GM21723 (cell line): Measurements from ENCODE around the gene STARD9.
"Not testable (repeated sequence)": the region's sequence is repeated elsewhere in the genome, so short reads cannot be mapped to it uniquely, and the experiment has no call there.

ENCODE experiments used
- ATAC-seq: cut with Tn5 transposase; IDR thresholded peaks from one replicate; pipeline ENCODE4 v1.9.1; 2021; ENCODE audit warnings: mild to moderate bottlenecking, moderate library complexity; ENCODE audit not compliant: unreplicated experiment

Gene STARD9

DNA sequence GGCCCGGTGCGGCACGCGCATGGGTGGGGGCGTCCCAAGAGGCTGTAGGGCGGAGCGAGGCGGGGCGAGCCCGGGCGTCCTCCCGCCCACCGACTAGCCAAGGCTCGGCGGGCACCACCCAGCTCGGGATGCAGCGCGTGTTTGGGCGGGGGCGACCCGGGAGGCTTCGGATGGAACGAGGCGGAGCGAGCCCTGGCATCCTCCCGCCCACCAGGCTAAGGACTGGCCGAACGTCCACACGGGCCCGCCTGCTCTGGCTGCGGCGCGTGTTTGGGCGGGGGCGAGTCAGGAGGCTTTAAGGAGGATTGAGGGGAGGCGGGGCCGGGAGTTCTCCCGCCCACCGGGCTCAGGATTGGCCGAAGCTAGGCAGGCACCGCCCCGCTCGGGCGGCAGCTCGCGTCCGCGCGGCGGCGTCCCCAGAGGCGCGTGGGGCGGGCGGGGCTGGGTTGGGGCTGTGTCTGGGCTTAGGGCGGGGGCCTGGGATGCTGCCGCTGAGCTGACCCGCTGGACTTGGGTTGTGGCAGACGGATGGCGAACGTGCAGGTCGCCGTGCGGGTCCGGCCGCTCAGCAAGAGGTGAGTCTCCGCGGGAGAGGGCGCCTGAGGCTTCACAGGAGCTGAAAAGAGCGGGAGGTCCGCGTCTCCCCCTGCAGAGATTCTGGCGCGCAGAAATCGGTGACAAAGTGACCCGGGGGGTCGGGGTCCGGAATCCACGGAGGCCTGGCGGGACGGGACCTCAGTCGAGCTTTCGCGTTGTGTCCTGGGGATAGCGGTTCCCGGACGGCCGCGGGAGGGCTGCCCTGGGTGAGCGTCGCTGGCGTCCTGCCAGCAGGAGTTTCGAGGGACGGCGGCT lies at the start of gene STARD9:
Gene STARD9, plus strand, starts transcription at position 419 of the 852 bp plus-strand sequence. Its CDS starts 110 bp downstream, at position 529.
- peak; percentile 87 for ATAC-seq

DNA sequence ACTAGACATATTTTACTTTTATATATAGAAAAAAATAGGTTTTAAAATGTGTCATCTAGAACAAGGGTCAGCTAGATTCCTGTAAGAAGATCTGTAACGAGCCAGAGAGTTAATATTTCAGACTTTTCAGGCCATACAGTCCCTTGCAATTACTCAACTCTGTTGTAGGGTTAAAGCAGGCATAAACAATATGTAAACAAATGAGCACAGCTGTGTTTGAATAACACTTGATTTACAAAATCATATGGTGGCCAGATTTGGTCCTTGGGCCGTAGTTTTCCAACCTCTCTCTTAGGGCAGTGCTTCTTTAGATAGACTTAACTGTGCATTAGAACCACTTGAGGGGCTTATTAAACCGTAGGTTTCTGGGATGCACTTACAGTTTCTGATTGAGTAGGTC lies 46.4 kb upstream of the STARD9 start:
- ATAC-seq, result no peak

DNA sequence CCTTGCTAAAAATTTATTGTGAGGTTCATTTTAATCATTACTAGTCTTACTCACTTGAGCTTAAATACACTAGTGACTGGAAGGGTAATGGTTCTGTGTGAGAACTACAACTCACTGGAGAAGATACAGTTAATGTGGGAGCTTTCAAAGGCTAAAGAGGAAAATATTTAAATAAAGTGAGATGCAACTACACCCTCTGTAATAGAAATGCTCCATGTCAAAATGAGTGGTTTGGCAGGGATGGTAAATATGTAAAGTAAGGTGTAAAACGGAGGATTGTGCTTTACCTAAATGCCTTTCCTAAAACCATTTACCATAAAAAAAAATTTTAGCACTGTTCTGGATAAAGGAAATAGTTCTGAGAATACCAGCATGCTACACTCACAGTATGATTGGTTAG lies 42.2 kb upstream of the STARD9 start:
- ATAC-seq, result no peak

DNA sequence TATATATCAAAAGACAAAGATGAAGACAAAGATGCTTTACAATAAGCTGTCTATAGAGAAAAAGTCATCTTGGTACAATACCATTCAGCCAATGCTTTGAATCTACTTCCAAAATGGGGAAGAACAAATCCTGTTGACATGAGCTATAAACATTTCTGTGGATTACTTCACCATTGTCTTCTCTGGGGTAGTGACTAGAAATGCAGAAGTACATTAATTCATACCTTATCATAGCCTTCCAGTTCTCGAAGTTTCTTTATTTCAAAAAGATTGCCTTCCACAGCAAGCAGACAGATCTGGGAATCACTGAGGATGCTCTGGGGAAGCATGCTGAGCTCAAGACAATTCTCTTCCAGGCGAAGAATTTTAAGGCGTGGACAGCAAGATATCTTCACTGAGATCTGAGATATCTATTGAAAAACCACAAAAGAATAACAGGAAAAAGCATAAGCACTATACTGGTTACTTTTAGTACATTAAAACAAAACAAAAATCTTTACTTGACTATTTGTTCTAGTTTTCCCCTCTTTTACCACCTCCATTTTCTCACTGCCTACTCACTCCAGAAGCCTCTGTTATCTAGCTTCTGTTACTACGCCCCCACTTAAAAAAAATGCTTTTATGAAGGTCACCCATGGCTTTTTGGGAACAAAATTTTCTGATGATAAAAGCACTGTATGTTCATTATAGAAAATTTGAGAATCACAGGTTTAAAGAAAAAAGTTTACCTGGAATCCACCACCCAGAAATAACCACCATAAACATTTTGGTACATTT lies 30.4 kb upstream of the STARD9 start:
- ATAC-seq, result no peak

DNA sequence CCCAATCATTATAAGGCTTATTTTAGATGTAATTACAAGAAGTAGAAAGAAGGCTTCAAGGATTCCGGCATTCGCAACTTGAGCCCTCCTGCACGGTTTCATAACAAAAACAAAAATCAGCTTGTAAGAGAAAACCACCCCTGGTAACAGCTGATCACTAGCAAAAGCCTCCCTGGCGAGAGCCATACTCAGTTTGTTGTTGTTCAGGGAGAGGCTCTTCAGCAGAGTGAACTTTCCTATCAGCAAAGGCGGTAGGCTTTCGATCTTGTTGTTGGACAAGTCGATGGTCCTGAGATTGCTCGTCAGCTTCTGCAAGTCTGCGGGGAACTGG lies 27.5 kb upstream of the STARD9 start:
- no peak for ATAC-seq

DNA sequence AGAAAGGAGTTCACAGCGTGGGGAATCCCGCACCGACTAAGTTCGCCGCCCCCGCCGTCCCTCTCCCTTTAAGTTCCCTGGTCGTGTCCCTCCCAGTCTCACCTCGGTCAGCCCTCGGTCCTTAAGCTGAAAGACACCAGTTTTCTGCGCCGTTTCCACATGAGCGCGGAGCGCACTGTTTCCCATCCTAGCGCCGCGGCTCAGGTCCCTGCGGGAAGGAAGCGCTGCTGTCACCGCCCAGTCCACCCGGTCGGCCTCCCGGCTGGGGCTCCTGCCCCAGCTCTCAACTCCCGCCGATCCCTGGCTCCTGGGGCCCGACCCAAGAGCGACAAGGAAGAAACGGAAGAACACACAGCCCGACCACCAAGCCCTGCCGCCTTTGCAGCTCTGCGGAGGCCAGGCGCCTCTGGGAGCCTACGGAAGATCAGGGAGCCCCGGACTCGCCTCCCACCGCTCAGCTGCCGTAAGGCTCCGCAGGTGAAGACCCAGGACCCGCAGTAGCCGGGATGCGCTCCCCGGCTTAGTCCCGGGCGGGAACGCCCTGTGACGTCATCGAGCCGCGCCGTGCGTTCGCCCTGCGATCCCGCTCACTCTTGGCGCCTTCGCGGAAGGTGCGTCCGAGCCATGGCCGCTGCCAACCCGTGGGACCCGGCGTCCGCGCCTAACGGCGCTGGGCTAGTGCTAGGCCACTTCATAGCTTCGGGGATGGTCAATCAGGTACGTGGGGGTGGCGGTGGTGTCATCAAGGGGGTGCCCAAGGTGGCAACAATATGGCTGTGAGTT lies 27.0 kb upstream of the STARD9 start, which contains the start of the genes HAUS2 and LRRC57:
Gene HAUS2, plus strand, starts transcription at position 590 of the 783 bp plus-strand sequence. Its CDS starts 35 bp downstream, at position 625.
Gene LRRC57, minus strand, starts transcription at position 545 of the 783 bp plus-strand sequence. Its CDS starts 359 bp downstream, at position 186.
- ATAC-seq, result peak; percentile 75

DNA sequence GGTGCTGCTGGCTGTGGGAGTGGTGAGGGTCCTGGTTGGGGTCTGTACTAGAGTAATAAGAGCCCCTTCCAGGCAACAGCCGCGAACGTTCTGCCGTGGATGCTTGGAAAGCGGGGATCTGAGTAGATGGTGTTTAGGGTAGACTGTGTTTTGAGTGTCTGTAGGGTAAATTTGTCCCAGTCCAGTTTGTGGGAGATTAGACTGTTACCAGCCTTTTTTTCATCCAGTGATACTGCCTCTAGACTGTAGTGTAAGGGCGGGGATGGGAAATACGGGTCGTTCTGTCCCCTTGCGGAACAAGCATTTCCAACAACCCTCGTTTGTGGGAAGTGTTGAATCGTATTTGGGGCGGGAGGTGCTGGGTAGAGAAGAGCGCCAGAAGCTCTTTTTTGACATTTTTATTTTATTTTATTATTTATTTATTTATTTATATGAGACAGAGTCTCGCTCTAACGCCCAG lies 26.3 kb upstream of the STARD9 start:
- peak; percentile 15 for ATAC-seq

DNA sequence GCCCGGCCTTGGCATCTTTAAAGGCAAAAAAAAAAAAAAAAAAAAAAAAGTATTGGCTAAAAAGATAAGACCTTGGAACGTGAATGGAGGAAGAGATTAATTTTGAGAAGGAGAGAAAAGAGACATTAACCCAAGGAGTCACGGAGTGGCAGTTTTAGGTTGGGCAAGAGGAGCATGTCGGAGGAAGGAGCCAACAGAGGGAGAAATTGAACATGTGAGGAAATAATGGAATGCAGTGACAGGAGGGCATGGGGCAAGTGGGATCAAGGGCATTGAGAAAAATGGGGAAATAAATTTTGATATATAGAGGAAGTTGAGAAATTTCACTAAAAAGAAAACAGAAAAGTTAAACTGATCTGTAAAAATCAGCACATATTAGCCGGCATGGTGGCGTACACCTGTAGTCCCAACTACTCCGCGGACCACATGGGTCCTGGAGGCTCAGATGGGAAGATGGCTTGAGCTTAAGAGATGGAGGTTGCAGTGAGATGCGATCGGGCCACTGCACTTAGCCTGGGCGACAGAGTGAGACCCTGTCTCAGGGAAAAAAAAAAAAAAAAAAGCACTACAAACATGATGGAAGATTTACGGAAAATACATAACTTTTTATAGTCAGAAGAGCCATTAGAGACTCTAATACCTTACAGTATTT lies 25.5 kb upstream of the STARD9 start:
- ATAC-seq, result no peak

DNA sequence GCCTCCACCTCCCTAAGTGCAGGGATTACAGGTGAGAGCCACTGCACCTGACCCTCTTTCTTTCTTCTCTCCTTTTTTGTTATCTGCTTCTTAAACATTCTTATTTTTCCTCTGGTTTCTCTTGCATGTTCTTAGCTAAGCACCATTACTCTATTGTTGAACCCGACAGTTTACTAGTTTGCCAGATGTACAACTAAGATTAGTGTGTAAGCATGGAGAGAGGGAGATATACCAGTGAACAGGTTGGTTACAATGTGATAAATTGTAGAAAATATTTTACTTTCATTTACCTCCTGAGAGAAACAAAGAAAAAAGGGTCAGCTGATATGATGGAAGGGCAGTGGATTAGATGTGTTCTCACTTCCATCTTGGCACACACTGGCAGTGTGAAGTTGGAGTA lies 21.9 kb upstream of the STARD9 start:
- no peak for ATAC-seq

DNA sequence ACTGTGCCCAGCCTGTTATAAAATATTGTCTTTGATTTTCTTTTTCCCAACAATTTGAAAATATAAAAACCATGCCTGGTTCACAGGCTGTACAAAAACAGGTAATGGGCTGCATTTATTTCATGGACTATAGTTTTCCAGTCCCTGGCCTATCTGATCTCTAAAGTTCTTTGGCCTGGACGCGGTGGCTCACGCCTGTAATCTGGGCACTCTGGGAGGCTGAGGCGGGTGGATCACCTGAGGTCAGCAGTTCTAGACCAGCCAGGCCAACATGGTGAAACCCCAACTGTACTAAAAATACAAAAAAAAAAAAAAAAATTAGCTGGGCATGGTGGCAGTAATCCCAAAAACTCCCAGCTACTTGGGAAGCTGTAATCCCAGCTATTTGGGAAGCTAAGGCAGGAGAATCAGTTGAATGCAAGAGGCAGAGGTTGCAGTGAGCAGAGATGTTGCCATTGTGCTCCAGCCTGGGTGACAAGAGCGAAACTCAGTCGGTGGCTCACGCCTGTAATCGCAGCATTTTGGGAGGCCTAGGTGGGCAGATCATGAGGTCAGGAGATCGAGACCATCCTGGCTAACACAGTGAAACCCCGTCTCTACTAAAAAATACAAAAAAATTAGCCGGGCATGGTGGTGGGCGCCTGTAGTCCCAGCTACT lies 18.7 kb upstream of the STARD9 start:
- ATAC-seq, result not testable (repeated sequence)

DNA sequence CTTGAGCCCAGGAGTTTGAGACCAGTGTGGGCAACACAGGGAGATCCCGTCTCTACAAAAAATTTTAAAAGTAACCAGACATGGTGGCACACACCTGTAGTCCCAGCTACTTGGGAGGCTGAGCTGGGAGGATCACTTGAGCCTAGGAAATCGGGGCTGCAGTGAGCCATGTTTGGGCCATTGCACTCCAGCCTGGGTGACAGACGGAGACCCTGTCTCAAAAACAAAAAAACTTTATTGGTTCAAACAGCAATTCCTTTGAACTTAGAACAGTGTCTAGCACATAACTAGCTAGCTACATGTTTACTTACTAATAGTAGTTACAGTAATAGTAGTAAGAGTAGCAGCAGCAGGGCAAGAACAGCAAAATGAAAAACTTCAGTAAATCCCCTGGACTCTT lies 16.7 kb upstream of the STARD9 start:
- ATAC-seq, result no peak

DNA sequence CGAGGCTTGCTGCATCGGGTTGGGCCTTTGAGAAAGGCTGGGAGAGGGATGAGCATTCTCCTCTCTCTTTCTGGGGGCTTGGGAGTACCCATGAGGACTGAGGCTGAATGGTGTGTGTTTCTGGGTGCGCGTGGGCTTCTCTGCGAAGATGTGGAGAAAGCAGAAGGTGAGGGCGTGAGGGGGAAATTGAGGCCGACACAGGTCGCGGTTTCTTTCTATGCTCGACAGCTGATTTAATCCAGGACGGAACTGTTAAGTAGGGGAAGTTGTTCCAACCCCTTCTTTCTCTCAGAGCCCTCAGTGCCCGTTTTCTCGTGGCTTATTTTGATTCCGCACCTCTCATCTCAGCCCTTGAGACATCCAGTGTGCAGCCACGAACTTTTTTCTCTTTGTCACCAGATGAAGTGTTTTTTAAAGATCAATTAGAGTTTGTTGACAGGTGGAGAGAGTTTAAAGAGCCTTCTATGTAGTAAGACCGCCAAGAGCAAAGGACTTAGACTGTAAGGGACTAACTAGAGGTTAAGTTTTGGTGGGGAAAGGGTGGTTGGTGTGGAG lies 711 bp downstream of the STARD9 start:
- no peak for ATAC-seq

DNA sequence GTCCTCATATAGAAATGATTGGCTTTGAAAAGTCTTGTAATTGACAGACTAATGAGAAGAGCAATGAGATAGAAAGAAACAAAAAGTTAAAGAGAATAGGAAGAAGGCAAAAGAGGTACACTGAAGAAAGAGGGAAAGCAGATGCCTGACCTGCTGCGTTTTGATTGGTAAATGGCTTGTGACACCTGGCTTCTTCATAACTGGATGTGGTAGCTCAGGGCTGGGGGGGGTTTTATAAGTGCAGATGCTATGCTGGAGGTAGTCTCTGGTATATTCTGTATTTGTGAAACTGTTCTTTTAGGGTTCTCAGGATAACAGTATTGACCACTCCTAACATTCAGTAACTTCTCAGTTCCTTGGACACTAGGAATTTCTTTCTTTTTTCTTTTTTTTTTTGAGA lies 1.4 kb downstream of the STARD9 start:
- ATAC-seq, result no peak

DNA sequence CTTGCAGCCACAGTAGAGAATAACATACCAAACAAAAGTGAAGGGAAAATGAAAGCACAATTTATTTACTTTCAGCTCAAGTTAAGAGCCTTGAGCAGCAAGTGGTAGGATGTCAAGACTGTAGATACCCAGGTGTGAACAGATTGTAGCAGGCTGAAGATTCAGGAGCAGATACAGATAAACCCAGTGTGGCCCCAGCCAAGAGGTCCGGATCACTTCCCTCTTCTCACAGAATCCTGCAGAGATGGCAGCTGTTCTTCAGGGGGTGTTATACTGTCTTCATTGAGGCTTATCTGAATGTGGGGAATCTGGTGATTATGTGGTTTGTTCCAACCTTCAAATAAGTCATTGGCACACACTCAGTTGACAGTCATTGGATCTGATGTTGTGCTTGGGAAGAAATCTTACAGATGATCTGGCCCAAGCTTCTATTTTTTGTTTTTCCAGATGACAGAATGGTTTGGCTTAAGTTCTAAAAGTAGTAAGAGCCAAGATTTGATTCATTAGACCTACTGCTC lies 2.2 kb downstream of the STARD9 start:
- no peak for ATAC-seq

DNA sequence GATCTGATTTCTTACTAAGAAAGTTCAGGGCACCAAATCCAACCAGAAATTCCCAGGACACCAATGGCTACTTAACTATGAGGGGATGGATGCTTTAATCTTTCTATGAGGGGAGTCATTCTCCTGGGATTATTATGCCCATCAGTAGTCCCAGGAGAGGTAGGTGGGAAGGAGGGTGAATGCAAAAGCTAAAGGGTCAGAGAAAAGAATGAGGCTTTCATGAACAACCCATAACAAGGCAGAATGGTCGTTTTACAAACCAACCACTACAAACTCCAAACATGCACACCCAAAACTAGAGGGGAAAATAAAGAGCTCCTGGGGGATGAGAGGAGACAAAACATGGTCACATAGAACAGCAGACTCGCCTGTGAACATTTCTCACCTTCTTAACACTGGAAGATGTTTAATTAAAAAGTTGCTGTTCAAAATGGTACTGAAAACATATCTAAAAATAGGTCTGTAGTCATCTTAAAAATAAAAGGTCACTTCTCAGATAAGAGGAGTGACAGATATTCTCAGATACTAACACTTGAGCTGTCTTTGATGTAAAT lies 3.7 kb downstream of the STARD9 start:
- ATAC-seq, result no peak

DNA sequence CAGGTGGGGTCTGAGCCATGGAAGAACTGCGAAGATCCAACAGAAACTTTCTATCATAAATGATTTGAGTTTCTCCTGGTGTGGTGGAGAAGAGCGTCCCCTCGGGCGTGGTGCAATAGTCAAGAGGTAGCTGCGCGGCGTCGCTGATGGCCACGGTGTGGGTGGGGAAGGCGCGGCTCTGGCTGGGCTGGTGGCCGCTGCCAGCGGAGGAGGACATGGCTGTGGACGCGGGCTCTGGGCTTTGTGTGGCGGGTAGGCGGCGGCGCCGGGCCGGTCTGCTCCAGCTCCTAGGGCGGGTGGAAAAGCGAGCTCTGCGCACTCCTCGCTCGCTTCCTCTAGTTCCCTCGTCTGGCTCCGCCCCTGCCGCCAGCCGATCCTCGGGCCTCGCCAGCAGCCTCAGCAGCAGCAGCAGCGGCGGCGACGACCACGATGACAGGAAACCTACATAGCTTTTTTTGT lies 5.9 kb downstream of the STARD9 start:
- ATAC-seq, result peak; percentile 73

DNA sequence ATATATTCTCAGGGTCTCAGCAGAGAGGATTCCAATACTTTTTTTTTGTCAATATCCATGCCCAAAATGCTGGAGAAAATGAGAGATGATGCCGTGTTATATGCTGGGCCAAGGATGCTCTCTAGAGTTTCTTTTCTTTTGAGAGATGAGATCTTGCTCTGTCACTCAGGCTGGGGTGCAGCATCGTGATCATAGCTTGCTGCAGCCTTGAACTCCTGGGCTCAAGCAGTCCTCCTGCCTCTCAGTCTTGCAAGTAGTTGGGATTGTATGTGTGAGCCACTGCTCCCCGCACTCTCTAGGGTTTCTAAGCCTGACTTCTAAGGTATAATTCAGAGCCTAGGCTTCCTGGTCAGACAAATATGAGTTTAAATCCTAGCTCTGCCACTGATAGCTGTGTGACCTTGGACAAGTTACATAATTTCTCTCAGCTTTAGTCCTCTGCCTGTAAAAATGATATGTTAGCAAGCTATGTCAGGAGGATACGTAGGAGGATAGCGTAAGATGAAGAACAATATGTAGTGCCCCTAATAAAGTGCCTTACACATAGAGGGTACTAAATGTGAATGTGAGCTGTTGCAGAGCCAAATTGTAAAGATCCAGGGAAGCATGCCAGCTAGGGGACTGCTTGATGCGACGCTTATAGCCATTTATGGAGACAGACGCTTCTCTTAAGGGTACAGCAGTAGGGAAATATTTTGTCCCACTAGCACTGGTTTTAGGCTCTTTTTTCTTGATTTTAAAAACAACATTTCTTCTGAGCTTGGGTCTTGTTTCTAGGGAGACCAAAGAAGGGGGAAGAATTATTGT lies 7.4 kb downstream of the STARD9 start:
- ATAC-seq, result no peak

DNA sequence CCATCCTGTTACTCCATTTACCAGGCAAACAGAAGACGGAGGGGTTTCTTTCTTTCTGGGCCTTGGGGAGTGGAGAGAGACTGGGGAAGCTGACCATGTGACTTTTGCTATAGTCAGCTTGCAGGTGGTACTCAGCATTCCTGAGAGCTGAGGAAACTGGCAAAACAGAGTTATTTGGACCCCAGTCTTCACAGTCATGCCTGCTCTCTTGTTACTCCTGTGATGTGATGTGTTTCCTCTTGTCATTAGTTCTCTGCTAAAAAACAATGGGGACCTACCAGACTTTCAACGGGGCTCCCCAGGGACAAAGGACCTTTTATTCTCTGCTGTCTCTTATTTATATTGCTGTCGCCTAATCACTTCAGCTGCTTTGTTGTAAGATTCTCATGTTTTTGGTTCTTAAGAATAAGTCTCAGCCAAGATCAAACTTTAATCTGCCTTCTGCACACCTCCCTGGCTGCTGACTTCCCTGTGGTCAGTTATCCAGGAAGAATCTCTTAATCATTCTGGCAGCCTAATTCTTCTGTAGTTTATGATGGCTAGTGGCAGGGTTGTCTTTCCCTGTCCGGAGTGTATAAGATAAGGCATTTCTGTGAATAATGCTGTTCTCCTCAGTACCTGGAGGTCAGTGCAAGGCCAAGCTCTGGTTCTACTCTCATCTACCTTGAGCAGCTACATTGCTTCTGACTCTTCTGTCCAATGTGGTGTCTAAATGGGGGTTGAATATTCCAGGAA lies 8.8 kb downstream of the STARD9 start:
- ATAC-seq, result no peak
